SK-N-SH (cell line): ENCODE data around the gene ZDHHC7. TPM values are rescaled to one million over a fixed set of nuclear protein-coding genes. Genes with fewer than 3 reads are reported as not detected.

Source experiments
- CTCF ChIA-PET: fragments of 300-600, 350-600 bp; formaldehyde crosslinking; extraction: SDS; loops from one replicate; lab custom pipeline; 2021; lab: Yijun Ruan, JAX
- POLR2A ChIA-PET: fragments of 350-600 bp; sonication (Branson Sonifier 250); formaldehyde crosslinking; extraction: SDS; loops from one replicate; lab custom pipeline; 2020; ENCODE audit warnings: antibody characterized with exemption, inconsistent platforms; lab: Yijun Ruan, JAX
- DNase-seq: peaks from one replicate; pipeline ENCODE4 v3.0.0; 2012
- H2AFZ ChIP-seq: fragments of 200-600 bp; sonication (generic); 2 replicates; pipeline ENCODE4 v1.8.1; 2016; ENCODE audit warnings: antibody characterized with exemption, mild to moderate bottlenecking, low read depth
- H3F3A ChIP-seq: fragments of 200-600 bp; sonication (generic); replicated peaks from 2 replicates; pipeline ENCODE3; 2016; ENCODE audit warnings: antibody characterized with exemption, mild to moderate bottlenecking; ENCODE audit not compliant: insufficient read depth
- H3K27ac ChIP-seq, 2 experiments: fragments of 200-500 bp in 1 of 2; fragments of 200-600 bp in 1 of 2; sonication (Bioruptor generic) in 1 of 2; sonication (generic), shearing (Covaris generic) in 1 of 2; 2 replicates each; pipeline versions ENCODE4 v1.5.1 to v1.6.1; 2014 to 2016; ENCODE audit warnings: low read depth in 2 of 2, inconsistent platforms in 1 of 2, low read length in 1 of 2, mild to moderate bottlenecking in 1 of 2, mixed read lengths in 1 of 2
- H3K27me3 ChIP-seq: fragments of 200-600 bp; sonication (generic), shearing (Covaris generic); 2 replicates; pipeline ENCODE4 v1.6.1; 2016; ENCODE audit warnings: mixed run types; ENCODE audit not compliant: insufficient read depth
- H3K36me3 ChIP-seq, 2 experiments: fragments of 200-500 bp in 1 of 2; fragments of 200-600 bp in 1 of 2; sonication (Bioruptor generic) in 1 of 2; sonication (generic) in 1 of 2; replicated peaks in 1 of 2; 2 replicates each; pipeline versions ENCODE3 to v1.5.1; 2014 to 2016; ENCODE audit warnings: low read length in 1 of 2, mild to moderate bottlenecking in 1 of 2; ENCODE audit not compliant: insufficient read depth in 2 of 2, control insufficient read depth in 1 of 2
- H3K4me1 ChIP-seq, 2 experiments: fragments of 200-500 bp in 1 of 2; fragments of 200-600 bp in 1 of 2; sonication (Bioruptor generic) in 1 of 2; sonication (generic), shearing (Covaris generic) in 1 of 2; 2 replicates each; pipeline versions ENCODE4 v1.5.1 to v1.6.1; 2014 to 2016; ENCODE audit warnings: low read depth in 1 of 2, low read length in 1 of 2, mixed run types in 1 of 2; ENCODE audit not compliant: insufficient read depth in 2 of 2, control insufficient read depth in 1 of 2
- H3K4me2 ChIP-seq: fragments of 200-600 bp; sonication (generic), shearing (Covaris generic); 2 replicates; pipeline ENCODE4 v1.6.1; 2017; ENCODE audit warnings: mixed run types
- H3K4me3 ChIP-seq, 2 experiments: fragments of 200-500 bp in 1 of 2; fragments of 200-600 bp in 1 of 2; sonication (Bioruptor generic) in 1 of 2; sonication (generic), shearing (Covaris generic) in 1 of 2; 2 replicates each; pipeline versions ENCODE4 v1.5.1 to v1.8.1; 2014 to 2016; ENCODE audit warnings: low read depth in 2 of 2, inconsistent platforms in 1 of 2, low read length in 1 of 2, mild to moderate bottlenecking in 1 of 2, mixed read lengths in 1 of 2, moderate library complexity in 1 of 2
- H3K79me2 ChIP-seq: fragments of 200-600 bp; sonication (generic); 2 replicates; pipeline ENCODE4 v1.8.1; 2017; ENCODE audit warnings: mild to moderate bottlenecking; ENCODE audit not compliant: insufficient read depth
- H3K9ac ChIP-seq: fragments of 200-600 bp; sonication (generic); 2 replicates; pipeline ENCODE4 v1.6.1; 2017; ENCODE audit warnings: mixed run types
- H3K9me2 ChIP-seq: fragments of 200-600 bp; sonication (generic); 2 replicates; pipeline ENCODE4 v1.6.1; 2017; ENCODE audit warnings: mixed run types
- H3K9me3 ChIP-seq: fragments of 200-600 bp; sonication (generic); 2 replicates; pipeline ENCODE4 v1.6.1; 2017; ENCODE audit warnings: mixed run types, mild to moderate bottlenecking, moderate library complexity
- H4K20me1 ChIP-seq: fragments of 200-600 bp; sonication (generic); 2 replicates; pipeline ENCODE4 v1.6.1; 2017; ENCODE audit warnings: mild to moderate bottlenecking, mixed run types; ENCODE audit not compliant: insufficient read depth
- CHD2 ChIP-seq: fragments of 150-350 bp; IDR thresholded peaks from 2 replicates; pipeline ENCODE4 v1.6.1; 2018; ENCODE audit warnings: low read length; ENCODE audit not compliant: partially characterized antibody
- ELF1 ChIP-seq: IDR thresholded peaks from 2 replicates; pipeline ENCODE4 v1.4.0; 2012
- EP300 ChIP-seq, 2 experiments: IDR thresholded peaks; 2 replicates each; pipeline versions ENCODE4 v1.4.0 to v1.6.1; 2012; ENCODE audit warnings: borderline replicate concordance in 1 of 2, low read depth in 1 of 2, low read length in 1 of 2
- EZH2phosphoT487 ChIP-seq: fragments of 200-600 bp; sonication (generic); IDR thresholded peaks from 2 replicates; pipeline ENCODE4 v1.6.1; 2017; ENCODE audit warnings: low read depth, mixed run types, mild to moderate bottlenecking, antibody characterized with exemption, moderate library complexity, borderline replicate concordance
- FOXJ3 ChIP-seq: sonication (generic); formaldehyde crosslinking; IDR thresholded peaks from 2 replicates; pipeline ENCODE4 v1.5.1; 2020; ENCODE audit warnings: mild to moderate bottlenecking, missing genetic modification reagents
- GABPA ChIP-seq: IDR thresholded peaks from 2 replicates; pipeline ENCODE4 v1.4.0; 2012; ENCODE audit warnings: low read depth, mild to moderate bottlenecking
- GATA2 ChIP-seq: sonication (generic); formaldehyde crosslinking; IDR thresholded peaks from 2 replicates; pipeline ENCODE4 v1.5.0; 2020; ENCODE audit warnings: mild to moderate bottlenecking, missing genetic modification reagents
- IRF3 ChIP-seq: fragments of 150-350 bp; IDR thresholded peaks from 2 replicates; pipeline ENCODE4 v1.6.1; 2016; ENCODE audit warnings: mild to moderate bottlenecking, low read depth, low read length
- NRF1 ChIP-seq: IDR thresholded peaks from 2 replicates; pipeline ENCODE4 v1.6.1; 2012; ENCODE audit warnings: low read depth, mild to moderate bottlenecking, low read length
- RAD21 ChIP-seq: IDR thresholded peaks from 2 replicates; pipeline ENCODE4 v1.6.1; 2012; ENCODE audit warnings: mild to moderate bottlenecking, low read length
- REST ChIP-seq: IDR thresholded peaks from 2 replicates; pipeline ENCODE4 v1.6.1; 2012; ENCODE audit warnings: mild to moderate bottlenecking, low read depth, low read length, moderate library complexity
- RFX5 ChIP-seq: IDR thresholded peaks from 2 replicates; pipeline ENCODE4 v1.6.1; 2012; ENCODE audit warnings: mild to moderate bottlenecking, improper control_type of control experiment, low read length
- RXRA ChIP-seq: IDR thresholded peaks from 2 replicates; pipeline ENCODE4 v1.4.0; 2012; ENCODE audit warnings: low read depth, mild to moderate bottlenecking, borderline replicate concordance
- SIN3A ChIP-seq: IDR thresholded peaks from 2 replicates; pipeline ENCODE4 v1.6.1; 2012; ENCODE audit warnings: low read depth, mild to moderate bottlenecking, low read length, moderate library complexity, borderline replicate concordance
- SMC3 ChIP-seq: IDR thresholded peaks from 2 replicates; pipeline ENCODE4 v1.6.1; 2012; ENCODE audit warnings: low read depth, low read length, improper control_type of control experiment
- TCF12 ChIP-seq: IDR thresholded peaks from 2 replicates; pipeline ENCODE4 v1.4.0; 2012
- USF1 ChIP-seq: IDR thresholded peaks from 2 replicates; pipeline ENCODE4 v1.4.0; 2012; ENCODE audit warnings: low read depth, borderline replicate concordance
- WGBS: methylation state at CpG from one replicate; pipeline ENCODE4 v1.1.6; 2017; ENCODE audit warnings: low lambda C conversion rate; 5-methylcytosine and 5-hydroxymethylcytosine counted together
- polyA plus RNA-seq, 3 experiments: library from polyadenylated mRNA; depleted of rRNA; stranded (reverse); fragments of >200 nt; gene quantifications; 2 replicates each; pipeline ENCODE4 v1.2.3, GENCODE V29; 2012
- TF ChIP-seq, protein P1 (sequence below): IDR thresholded peaks from 2 replicates; pipeline ENCODE4 v1.4.0; 2012; ENCODE audit warnings: low read depth

The ZDHHC7 gene
- polyA plus RNA-seq, 1 of the 3 experiments (the other 2 are of a cell fraction): 114 TPM

- Histone ChIP-seq H3K4me2 (no peak overlapping the region), H3K4me1 (peaks cover 20 to 28% of the 10 kb centered on the region in 2 experiments; a peak in 3 of 4 replicates), H3K27ac (no peak overlapping the region), H3K27me3 (no peaks in the 10 kb centered on the region), H3K79me2 (peaks cover 78% of the 10 kb centered on the region), H4K20me1 (peaks cover 8% of the 10 kb centered on the region), H3K4me3 (no peak overlapping the region), H3K36me3 (peaks cover 0 to 10% of the 10 kb centered on the region in 2 experiments), H2AFZ (no peak overlapping the region), H3F3A (peaks cover 30% of the 10 kb centered on the region), H3K9me2 (no peaks in the 10 kb centered on the region), H3K9ac (no peak overlapping the region), H3K9me3 (no peaks in the 10 kb centered on the region)
- DNase-seq: no peak
- ChIA-PET CTCF (interaction anchor here (2.3 kb wide), 1 partner anchor 37 kb away, joined by 8 read pairs; no protein-coding TSS in a partner anchor), POLR2A (no interaction called here)
- TF ChIP-seq CHD2 (no peak), NRF1 (no peak), GATA2 (CRISPR knock-in tag) (no peak), ELF1 (no peak), REST (no peak), EP300 (IDR thresholded peaks at IDR 0.05; ENCODE audit: borderline replicate concordance in 1 of 2, low read depth in 1 of 2, low read length in 1 of 2) (no peak), FOXJ3 (CRISPR knock-in tag) (no peak), TCF12 (no peak), RXRA (no peak), RAD21 (no peak), SIN3A (no peak), USF1 (no peak), GABPA (no peak), SMC3 (no peak), IRF3 (no peak), RFX5 (no peak), EZH2phosphoT487 (no peak)
- TF ChIP-seq, protein P1, sequence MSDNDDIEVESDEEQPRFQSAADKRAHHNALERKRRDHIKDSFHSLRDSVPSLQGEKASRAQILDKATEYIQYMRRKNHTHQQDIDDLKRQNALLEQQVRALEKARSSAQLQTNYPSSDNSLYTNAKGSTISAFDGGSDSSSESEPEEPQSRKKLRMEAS: no peak
- WGBS: 100% methylated on average over 3 of the region's 3 CpGs
Observed at GRCh38 chr16:85008271-85008670, 3.1 kb downstream of the ZDHHC7 start.
